ENCODE data around the gene TPCN2.

The TPCN2 gene

GRCh38 chr11:69113646-69114340 lies 65.1 kb downstream of the TPCN2 start:
- DNase-seq (ENCODE audit: low read depth): no peak

- no peak for DNase-seq (ENCODE audit: low read depth)
These were observed 65.6 kb downstream of the TPCN2 start for GRCh38 chr11:69114362-69114761.

DNA sequence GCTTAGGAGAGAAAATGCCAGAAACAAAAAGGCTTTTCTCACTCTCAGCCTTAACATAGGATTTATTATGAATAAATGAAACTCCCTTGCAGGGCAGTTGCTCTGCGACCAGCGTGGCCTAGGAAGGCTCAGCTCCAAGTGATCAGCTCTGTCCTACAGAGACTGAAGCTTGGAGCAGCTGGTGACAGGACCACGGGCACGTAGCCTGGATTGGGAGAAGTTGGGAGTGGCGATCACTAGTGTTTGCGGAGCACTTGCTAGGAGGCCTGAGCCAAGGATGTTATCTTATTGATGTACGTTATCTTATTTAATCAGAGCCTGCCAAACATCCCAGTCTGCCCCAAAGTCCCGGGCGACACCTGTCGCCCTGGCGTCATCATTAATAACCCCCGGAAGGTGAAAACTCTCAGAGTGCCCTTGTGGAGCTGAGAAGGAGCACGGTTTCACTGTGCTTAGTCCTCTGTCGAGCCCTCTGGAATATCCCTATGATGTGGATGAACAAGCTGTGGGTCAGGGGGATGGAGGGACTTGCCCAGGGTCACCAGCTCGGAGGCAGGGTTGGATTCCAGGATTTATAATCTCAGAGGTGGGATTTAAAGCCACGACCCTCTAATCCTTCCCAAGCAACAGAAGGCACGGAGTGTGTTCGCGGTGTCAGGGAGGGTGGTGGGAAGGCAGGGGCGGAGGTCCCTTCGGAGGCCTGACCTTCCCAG lies 66.2 kb downstream of the TPCN2 start:
- DNase-seq (ENCODE audit: low read depth): no peak

DNA sequence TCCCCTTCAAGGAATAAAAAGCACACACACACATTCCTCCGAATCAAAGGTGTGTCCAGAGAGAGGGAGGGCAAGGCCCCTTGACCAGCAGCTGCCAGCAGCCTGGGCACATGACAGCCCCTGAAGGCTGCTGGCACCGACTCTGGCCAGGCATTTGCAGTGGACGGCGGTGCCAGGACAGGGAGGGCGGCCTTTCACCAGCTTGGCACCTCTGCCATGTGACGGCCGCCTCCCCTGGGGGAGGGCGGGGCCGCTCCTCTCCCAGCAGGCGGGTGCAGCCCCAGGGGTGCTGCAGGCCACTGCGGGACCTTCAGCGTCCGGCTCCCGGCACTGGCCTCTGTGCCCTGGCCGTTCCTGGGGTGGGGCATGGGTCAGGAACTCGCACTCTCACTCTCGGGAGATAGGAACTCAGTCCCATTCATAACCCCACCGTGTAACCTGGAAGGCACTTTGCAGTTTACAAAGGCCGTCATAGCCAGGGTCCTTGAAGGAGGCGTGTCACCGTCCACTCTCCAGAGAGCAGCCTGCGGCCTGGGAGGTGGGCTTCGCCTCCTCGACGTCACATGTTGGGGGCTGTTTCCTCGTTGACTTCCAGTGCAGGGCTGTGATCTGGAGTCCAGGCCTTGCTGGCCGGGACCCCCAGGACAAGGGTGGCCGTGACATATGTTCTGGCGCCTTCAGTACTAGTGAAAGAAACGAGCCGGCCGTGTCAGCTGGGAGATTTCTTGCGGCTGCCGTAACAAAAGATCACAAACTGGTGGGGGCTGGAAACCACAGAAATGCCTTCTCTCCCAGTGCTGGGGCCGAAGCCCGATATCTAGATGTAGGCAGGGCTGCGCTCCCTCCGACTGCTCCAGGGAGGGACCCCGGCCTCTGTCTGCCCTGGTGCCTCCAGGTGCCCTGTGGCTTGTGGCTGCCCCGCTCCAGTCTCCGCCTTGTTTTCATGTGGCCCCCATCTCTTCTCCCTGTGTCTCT lies 67.1 kb downstream of the TPCN2 start:
- DNase-seq (ENCODE audit: low read depth): no peak

- DNase-seq (ENCODE audit: low read depth): no peak
These were observed 67.9 kb downstream of the TPCN2 start for GRCh38 chr11:69116671-69117070.

DNA sequence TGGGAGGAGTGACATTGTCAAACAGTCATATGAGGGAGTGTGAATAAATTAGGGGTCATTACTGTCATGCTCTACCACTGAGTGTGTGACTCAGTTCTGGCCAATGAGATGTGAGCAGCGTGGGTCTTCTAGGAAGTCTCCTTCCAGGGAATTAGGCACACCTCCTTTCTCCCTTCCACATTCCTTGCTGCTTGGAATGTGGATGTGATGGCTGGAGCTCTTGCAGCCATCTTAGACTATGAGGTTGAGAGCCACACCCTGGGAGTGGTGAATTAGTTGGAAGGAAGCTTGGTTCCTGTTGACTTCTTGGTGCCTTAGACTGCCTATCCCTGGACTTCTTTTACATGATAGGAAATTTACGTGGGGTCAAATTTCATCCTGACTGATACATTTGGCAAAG lies 70.5 kb downstream of the TPCN2 start:
- DNase-seq (ENCODE audit: low read depth): no peak

DNA sequence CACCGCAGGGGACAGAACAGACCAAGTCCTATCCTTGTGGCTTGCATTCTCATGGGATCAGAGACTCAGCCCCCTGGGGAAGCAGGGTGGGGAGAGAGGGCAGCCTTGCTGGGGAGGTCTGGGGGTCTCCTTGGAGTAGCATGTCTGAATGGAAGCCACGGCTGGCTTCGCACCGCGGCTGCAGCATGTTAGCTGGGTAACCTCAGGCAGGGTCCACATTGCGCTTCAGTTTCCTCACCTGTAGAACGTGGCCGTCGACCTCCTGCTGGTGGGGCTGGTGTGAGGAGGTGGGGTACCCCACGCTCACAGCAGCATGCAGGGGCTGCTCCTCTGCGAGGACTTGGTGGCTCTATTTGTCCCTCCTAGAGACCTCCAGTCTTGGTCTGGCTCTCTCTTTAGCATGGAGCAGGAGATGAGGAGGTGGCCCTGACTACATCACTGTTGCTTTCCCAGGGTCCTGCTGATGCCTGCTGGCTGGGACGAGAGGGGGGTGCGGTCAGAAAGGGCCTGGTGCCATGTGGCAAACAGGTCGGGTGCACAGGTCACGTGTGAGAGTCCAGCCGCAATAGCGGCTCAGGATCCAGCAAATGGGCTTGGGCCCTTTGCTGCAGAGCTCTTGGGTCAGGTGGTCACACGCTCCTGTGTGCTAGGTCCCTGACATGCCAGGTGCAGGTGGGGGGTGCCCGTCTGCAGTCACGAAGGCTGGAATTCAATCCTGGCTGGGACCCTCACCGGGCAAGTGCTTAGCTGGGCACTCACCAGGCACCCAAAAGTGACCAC lies 71.6 kb downstream of the TPCN2 start:
- DNase-seq (ENCODE audit: low read depth): no peak

DNA sequence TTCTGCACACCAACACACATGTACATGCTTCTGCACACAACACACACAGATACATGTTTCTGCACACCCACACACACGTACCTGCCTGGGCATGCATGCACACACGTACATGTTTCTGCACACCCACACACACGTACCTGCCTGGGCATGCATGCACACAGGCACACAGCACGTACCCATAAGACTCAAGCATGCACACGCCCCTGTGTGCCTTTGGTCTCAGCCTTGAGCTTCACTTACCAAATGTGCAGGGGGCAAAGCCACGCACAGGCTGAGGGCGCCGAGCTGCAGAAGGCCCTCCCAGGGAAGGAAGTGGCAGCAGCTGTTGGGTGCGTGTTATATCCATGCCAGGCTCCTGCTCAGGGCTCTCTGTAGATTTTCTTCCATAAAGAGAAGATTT lies 72.3 kb downstream of the TPCN2 start:
- DNase-seq (ENCODE audit: low read depth): no peak

- DNase-seq (ENCODE audit: low read depth): no peak
These were observed 73.0 kb downstream of the TPCN2 start for GRCh38 chr11:69121621-69122325.

DNA sequence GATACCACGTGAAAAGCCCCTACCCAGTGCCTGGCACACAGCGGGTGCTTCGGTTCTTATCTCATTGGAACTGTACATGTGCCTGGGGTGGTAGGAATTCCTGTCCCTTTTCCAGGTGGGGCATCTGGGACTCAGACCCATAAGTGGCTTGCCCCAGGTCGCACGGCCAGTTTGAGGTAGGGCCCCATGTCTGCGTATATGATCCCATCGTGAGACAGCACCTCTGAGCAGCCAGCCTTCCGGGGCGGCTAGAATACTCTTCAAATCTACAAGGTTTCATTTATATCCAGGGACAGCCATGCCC lies 73.5 kb downstream of the TPCN2 start:
- DNase-seq (ENCODE audit: low read depth): no peak

- DNase-seq (ENCODE audit: low read depth): peak; percentile 16
These were observed 74.1 kb downstream of the TPCN2 start for GRCh38 chr11:69122630-69123431.

- no peak for DNase-seq (ENCODE audit: low read depth)
These were observed 75.1 kb downstream of the TPCN2 start for GRCh38 chr11:69123593-69124545.

DNA sequence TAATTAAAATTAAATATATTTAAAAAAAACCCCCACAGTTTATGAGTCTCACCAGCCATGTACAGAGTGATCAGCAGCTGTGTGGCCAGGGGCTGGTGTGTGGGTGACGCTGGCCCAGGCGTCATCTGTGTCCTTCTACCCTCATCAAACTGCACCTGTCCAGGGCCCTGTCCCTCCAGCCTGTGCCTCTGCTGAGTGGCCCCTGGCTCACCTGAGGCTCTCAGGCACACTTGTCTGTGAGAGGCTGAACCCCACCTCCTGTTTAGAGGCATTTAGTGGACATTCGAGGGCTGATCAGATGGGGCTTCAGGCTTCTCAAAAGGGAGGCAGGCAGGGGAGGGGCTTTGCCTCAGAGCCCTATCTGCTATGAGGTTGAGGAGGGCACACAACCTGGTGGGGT lies 77.1 kb downstream of the TPCN2 start:
- no peak for DNase-seq (ENCODE audit: low read depth)

DNA sequence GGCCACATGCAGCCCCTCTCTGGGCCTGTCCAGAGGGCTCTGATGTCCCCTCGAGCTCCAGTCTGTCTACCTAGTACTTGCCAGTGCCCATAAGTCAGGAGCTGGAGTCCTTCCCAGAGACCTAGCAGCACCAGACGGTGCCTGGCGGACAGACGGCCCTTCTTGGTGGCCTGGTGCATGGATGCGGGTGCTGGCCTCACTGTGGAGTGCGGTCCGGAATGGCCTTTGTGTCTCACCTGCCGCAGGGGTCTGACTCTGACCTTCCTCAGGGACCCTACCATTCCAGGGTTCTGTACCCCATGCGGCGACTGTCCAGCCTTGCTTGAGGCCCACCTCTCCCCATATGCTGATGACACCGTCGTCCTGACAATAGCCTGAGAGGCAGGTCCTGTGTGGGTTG lies 77.6 kb downstream of the TPCN2 start:
- no peak for DNase-seq (ENCODE audit: low read depth)

- DNase-seq (ENCODE audit: low read depth): no peak
These were observed 78.5 kb downstream of the TPCN2 start for GRCh38 chr11:69127081-69127850.

DNA sequence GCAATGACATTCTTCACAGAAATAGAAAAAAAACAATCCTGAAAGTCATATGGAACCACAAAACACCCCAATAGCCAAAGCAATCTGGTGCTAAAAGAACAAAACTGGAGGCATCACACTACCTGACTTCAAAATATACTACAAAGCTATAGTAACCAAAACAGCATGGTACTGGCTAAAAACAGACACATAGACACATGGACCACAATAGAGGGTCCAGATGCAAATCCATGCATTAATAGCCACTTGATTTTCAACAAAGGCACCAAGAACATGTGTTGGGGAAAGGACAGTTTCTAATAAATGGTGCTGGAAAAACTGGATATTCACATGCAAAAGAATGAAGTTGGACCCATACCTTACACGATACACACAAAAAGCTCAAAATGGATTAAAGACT lies 79.2 kb downstream of the TPCN2 start:
- DNase-seq (ENCODE audit: low read depth): no peak

DNA sequence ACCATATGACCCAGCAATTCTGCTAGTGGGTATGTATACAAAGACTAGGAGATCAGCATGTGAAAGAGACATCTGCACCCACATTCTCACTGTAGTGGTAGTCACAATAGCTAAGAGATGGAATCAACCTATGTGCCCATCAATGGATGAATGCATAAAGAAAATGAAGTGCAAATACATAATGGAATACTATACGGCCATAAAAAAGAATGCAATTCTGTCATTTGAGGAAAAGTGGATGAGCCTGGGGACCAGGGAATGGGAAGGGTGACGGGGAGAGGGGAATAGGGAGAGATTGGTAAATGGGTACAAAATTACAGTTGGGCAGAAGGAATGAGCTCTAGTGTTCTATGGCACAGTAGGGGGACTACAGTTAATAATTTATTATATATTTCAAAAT lies 80.3 kb downstream of the TPCN2 start:
- DNase-seq (ENCODE audit: low read depth): no peak

GRCh38 chr11:69129647-69130046 lies 80.9 kb downstream of the TPCN2 start:
- DNase-seq (ENCODE audit: low read depth): no peak

DNA sequence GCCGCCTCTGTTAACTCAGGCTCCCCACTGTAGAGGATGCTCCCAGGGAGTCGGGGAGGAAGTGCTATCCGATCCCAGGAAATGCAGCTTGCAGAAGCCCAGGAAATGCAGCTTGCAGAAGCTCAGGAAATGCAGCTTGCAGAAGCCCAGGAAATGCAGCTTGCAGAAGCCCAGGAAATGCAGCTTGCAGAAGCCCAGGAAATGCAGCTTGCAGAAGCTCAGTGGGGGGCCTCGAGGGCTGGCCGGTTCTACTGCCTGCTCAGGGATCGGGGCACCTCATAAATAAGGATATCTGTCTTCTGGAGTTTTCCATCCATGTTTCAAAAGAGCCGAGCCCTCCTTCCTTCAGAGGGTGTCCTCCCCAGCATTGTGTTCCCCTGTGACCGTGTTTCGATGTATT lies 81.9 kb downstream of the TPCN2 start:
- DNase-seq (ENCODE audit: low read depth): no peak
